Fibroblast of lung (primary cell): ENCODE data around the gene RAVER2.

Experiments
- EZH2 ChIP-seq: IDR thresholded peaks from 2 replicates; pipeline ENCODE4 v1.5.1; 2012; ENCODE audit warnings: low read length, control low read depth, mild to moderate bottlenecking; ENCODE audit errors: missing control alignments
- TF ChIP-seq, protein P1 (sequence below), 2 donors: IDR thresholded peaks in 1 of 2; conservative IDR thresholded peaks in 1 of 2; 1 replicate in 1 of 2; 2 replicates in 1 of 2; pipeline ENCODE4 v1.5.1; 2011 to 2012; ENCODE audit warnings: low read length in 2 of 2, control low read depth in 1 of 2, inconsistent platforms in 1 of 2, low read depth in 1 of 2, mild to moderate bottlenecking in 1 of 2

DNA sequence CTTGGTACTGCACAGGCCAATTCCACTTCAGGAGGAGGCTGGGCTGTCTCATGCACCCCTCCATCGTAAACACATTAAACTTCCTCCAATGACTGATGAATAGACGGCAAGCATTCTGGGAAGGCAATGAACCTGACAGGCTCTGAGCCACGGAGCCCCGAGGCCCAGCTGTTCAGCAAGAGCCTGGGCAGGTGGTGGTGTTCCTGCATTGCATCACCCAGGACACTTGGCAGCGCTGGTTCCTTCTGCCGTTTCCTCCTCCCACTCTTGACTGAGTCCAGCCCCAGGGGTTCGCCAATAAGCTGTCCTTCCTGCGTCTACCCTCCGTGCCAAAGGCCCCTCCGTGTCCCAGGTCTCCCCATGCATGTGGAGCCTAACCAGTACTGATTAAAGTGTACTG lies 111.7 kb downstream of the RAVER2 start:
- TF ChIP-seq, protein P1, sequence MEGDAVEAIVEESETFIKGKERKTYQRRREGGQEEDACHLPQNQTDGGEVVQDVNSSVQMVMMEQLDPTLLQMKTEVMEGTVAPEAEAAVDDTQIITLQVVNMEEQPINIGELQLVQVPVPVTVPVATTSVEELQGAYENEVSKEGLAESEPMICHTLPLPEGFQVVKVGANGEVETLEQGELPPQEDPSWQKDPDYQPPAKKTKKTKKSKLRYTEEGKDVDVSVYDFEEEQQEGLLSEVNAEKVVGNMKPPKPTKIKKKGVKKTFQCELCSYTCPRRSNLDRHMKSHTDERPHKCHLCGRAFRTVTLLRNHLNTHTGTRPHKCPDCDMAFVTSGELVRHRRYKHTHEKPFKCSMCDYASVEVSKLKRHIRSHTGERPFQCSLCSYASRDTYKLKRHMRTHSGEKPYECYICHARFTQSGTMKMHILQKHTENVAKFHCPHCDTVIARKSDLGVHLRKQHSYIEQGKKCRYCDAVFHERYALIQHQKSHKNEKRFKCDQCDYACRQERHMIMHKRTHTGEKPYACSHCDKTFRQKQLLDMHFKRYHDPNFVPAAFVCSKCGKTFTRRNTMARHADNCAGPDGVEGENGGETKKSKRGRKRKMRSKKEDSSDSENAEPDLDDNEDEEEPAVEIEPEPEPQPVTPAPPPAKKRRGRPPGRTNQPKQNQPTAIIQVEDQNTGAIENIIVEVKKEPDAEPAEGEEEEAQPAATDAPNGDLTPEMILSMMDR (conservative IDR thresholded peaks at IDR 0.05 in 1 of 2, IDR thresholded peaks at IDR 0.05 in 1 of 2; ENCODE audit: low read depth in 1 of 2, low read length in 2 of 2), result no peak
- no peak for TF ChIP-seq EZH2
